Measurements from ENCODE around the gene CYREN. TPM values are rescaled to one million over a fixed set of nuclear protein-coding genes. Genes with fewer than 3 reads are reported as not detected.

CYREN gene
- total and polyA plus RNA-seq, 2 of the 13 experiments (the other 11 are each of a cell fraction or from before 2014, with no cell fraction given) = 20.7 to 60.7 TPM

DNA sequence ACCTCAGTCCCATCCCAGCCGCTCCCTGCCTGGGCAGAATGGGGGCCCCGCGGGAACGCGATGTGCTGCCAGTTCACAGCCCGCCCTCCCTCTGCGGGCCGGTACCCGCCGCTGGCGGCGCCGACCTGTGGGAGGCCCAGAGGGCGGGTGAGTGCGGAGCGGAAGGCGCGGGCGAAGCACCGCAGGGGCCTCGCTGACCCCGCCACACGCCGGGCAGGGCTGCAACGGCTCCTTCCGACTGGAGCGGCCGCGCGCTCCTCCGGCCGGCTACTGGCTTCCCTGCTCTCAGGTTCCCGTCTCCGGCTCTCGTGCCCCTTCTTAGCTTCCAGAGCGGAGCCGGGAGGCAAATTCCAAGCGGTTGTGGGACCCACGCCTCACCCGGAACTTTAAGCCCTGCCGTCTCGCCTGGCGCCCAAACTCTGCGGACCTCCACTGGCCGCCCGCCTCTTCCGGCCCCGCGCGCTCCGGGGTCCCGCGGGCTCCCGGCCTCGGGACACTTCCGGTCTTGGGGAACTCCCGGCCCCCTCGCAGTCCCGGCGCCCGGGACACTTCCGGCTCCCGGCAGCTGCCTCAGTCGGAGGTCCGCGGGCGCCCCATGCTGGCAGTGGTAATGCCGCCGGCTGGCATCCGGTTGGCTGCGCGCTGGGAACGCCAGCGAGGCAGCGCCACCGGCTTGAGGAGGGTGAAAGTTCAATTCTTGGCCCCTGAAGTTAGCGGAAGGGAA lies at the start of gene CYREN (continued):
- no peak for TF ChIP-seq ZKSCAN5 (CRISPR knock-in tag; IDR thresholded peaks at IDR 0.05)
- TF ChIP-seq ZNF30 (CRISPR knock-in tag; IDR thresholded peaks at IDR 0.05) = no peak
- 0 out of 2 replicates have a peak, but pooled peaks have one; percentile 37 for TF ChIP-seq ATF7-NPFF (CRISPR knock-in tag; IDR thresholded peaks at IDR 0.05; ENCODE audit: low read depth)
- TF ChIP-seq, protein P1, sequence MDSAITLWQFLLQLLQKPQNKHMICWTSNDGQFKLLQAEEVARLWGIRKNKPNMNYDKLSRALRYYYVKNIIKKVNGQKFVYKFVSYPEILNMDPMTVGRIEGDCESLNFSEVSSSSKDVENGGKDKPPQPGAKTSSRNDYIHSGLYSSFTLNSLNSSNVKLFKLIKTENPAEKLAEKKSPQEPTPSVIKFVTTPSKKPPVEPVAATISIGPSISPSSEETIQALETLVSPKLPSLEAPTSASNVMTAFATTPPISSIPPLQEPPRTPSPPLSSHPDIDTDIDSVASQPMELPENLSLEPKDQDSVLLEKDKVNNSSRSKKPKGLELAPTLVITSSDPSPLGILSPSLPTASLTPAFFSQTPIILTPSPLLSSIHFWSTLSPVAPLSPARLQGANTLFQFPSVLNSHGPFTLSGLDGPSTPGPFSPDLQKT (CRISPR knock-in tag; IDR thresholded peaks at IDR 0.05; ENCODE audit: borderline replicate concordance) = no peak
- TF ChIP-seq REPIN1 (CRISPR knock-in tag; IDR thresholded peaks at IDR 0.05; ENCODE audit: borderline replicate concordance, low read depth) = peak; percentile 93; the same call in 1 of the 2 replicates
- TF ChIP-seq ZFP1 (CRISPR knock-in tag; IDR thresholded peaks at IDR 0.05) = no peak
- TF ChIP-seq U2AF1 (optimal IDR thresholded peaks at IDR 0.05; ENCODE audit: low read depth, low read length) = no peak
- TF ChIP-seq NFE2 (CRISPR knock-in tag; IDR thresholded peaks at IDR 0.05) = no peak
- no peak for TF ChIP-seq HMGA1 (CRISPR knock-in tag; conservative IDR thresholded peaks at IDR 0.05)
- TF ChIP-seq, protein P2, sequence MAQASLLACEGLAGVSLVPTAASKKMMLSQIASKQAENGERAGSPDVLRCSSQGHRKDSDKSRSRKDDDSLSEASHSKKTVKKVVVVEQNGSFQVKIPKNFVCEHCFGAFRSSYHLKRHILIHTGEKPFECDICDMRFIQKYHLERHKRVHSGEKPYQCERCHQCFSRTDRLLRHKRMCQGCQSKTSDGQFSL (CRISPR knock-in tag; IDR thresholded peaks at IDR 0.05) = no peak
- TF ChIP-seq, protein P3, sequence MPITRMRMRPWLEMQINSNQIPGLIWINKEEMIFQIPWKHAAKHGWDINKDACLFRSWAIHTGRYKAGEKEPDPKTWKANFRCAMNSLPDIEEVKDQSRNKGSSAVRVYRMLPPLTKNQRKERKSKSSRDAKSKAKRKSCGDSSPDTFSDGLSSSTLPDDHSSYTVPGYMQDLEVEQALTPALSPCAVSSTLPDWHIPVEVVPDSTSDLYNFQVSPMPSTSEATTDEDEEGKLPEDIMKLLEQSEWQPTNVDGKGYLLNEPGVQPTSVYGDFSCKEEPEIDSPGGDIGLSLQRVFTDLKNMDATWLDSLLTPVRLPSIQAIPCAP (CRISPR knock-in tag; IDR thresholded peaks at IDR 0.05; ENCODE audit: low read depth) = no peak
- TF ChIP-seq, protein P4, sequence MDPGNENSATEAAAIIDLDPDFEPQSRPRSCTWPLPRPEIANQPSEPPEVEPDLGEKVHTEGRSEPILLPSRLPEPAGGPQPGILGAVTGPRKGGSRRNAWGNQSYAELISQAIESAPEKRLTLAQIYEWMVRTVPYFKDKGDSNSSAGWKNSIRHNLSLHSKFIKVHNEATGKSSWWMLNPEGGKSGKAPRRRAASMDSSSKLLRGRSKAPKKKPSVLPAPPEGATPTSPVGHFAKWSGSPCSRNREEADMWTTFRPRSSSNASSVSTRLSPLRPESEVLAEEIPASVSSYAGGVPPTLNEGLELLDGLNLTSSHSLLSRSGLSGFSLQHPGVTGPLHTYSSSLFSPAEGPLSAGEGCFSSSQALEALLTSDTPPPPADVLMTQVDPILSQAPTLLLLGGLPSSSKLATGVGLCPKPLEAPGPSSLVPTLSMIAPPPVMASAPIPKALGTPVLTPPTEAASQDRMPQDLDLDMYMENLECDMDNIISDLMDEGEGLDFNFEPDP (CRISPR knock-in tag; conservative IDR thresholded peaks at IDR 0.05) = peak; percentile 93; the same call in 1 of the 2 replicates
- TF ChIP-seq MYC (CRISPR knock-in tag; IDR thresholded peaks at IDR 0.05; ENCODE audit: borderline replicate concordance) = peak; percentile 83; the same call in 1 of the 2 replicates
- no peak for TF ChIP-seq DNMT1 (CRISPR knock-in tag; IDR thresholded peaks at IDR 0.05)
- peak; percentile 79 for TF ChIP-seq ZNF747 (CRISPR knock-in tag; IDR thresholded peaks at IDR 0.05; ENCODE audit: borderline replicate concordance)
- TF ChIP-seq, protein P5, sequence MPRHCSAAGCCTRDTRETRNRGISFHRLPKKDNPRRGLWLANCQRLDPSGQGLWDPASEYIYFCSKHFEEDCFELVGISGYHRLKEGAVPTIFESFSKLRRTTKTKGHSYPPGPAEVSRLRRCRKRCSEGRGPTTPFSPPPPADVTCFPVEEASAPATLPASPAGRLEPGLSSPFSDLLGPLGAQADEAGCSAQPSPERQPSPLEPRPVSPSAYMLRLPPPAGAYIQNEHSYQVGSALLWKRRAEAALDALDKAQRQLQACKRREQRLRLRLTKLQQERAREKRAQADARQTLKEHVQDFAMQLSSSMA (CRISPR knock-in tag; IDR thresholded peaks at IDR 0.05) = peak; percentile 68; the same call in 1 of the 2 replicates
- peak; percentile 10; the same call in 1 of the 2 replicates for TF ChIP-seq ZSCAN9 (CRISPR knock-in tag; IDR thresholded peaks at IDR 0.05; ENCODE audit: borderline replicate concordance)
- no peak for TF ChIP-seq SRF (IDR thresholded peaks at IDR 0.05; ENCODE audit: low read depth, low read length)
- TF ChIP-seq, protein P6, sequence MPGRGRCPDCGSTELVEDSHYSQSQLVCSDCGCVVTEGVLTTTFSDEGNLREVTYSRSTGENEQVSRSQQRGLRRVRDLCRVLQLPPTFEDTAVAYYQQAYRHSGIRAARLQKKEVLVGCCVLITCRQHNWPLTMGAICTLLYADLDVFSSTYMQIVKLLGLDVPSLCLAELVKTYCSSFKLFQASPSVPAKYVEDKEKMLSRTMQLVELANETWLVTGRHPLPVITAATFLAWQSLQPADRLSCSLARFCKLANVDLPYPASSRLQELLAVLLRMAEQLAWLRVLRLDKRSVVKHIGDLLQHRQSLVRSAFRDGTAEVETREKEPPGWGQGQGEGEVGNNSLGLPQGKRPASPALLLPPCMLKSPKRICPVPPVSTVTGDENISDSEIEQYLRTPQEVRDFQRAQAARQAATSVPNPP (CRISPR knock-in tag; IDR thresholded peaks at IDR 0.05) = no peak
- TF ChIP-seq LCORL (IDR thresholded peaks at IDR 0.05) = no peak
- peak; percentile 93; the same call in 1 of the 2 replicates for TF ChIP-seq LCORL (CRISPR knock-in tag; IDR thresholded peaks at IDR 0.05)
- peak; percentile 88 for TF ChIP-seq MED8 (CRISPR knock-in tag; IDR thresholded peaks at IDR 0.05; ENCODE audit: insufficient replicate concordance)
- no peak for TF ChIP-seq FOXA1 (IDR thresholded peaks at IDR 0.05)
- no peak for TF ChIP-seq FOXA1 (CRISPR knock-in tag; IDR thresholded peaks at IDR 0.05)
- peak; percentile 27; the same call in 1 of the 2 replicates for TF ChIP-seq ZNF430 (CRISPR knock-in tag; IDR thresholded peaks at IDR 0.05)
- TF ChIP-seq PAF1 (CRISPR knock-in tag; IDR thresholded peaks at IDR 0.05) = no peak
